HG03354 (cell line): Measurements from ENCODE around the gene PNKD.
A peak's percentile ranks its signal among the peaks of the same experiment; 100 is the strongest.

ENCODE experiments used
- ATAC-seq: cut with Tn5 transposase; IDR thresholded peaks from one replicate; pipeline ENCODE4 v1.9.1; 2021; ENCODE audit warnings: mild to moderate bottlenecking; ENCODE audit not compliant: unreplicated experiment, poor library complexity, severe bottlenecking

The PNKD gene

GRCh38 chr2:218389333-218390150, 119.2 kb downstream of the PNKD start:
- no peak for ATAC-seq

GRCh38 chr2:218391202-218391601, 120.9 kb downstream of the PNKD start:
- ATAC-seq = no peak

GRCh38 chr2:218392459-218392858, 122.1 kb downstream of the PNKD start:
- ATAC-seq = no peak

DNA sequence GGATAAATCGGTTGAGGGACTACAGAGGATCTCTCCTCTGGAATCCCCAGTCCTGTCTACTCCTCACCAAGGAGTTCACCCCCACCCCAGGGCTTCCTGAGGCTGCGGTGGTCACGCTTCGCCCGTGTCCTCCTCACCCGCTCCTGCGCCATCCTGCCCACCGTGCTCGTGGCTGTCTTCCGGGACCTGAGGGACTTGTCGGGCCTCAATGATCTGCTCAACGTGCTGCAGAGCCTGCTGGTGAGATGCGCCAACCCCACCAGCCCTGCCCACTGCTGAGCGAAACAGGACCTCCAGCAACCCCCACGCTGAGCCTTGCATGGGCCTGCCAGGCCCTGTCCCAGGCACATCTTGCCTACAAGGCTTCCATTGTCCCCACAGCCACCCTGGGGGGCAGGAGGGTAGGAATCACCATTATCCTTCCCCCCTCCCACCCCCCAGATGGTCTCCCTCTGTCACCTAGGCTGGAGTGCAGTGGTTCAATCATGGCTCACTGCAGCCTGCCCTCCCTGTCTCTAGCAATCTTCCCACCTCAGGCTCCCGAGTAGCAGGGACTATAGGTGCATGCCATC, 122.7 kb downstream of the PNKD start:
- ATAC-seq = no peak

GRCh38 chr2:218393750-218394290, 123.5 kb downstream of the PNKD start:
- ATAC-seq = no peak

- ATAC-seq = no peak
Observed at GRCh38 chr2:218394298-218395089, 124.2 kb downstream of the PNKD start.

DNA sequence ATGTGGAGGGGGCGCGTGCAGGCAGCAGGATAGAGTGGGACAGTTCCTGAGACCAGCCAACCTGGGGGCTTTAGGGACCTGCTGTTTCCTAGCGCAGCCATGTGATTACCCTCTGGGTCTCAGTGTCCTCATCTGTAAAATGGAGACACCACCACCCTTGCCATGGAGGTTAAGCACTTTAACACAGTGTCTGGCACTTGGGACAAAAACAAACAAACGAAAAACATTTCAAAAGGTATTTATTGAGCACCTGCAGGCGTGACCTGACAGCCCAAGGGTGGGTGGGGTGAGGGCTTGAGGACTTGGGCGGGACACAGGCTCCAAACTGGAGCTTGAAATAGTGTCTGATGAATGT, 124.7 kb downstream of the PNKD start:
- no peak for ATAC-seq

DNA sequence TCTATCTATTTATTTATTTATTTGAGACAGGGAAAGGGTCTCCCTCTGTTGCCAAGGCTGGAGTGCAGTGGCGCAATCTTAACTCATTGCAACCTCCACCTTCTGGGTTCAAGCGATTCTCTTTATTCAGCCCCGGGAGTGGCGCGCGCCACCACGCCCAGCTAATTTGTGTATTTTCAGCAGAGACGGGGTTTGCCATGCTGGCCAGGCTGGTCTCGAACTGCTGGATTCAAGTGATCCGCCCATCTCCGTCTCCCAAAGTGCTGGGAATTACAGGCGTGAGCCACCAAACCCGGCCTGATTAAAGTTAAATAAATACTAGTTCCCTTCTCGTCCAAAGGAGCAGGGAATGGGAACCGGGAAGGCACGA, 125.1 kb downstream of the PNKD start:
- no peak for ATAC-seq

DNA sequence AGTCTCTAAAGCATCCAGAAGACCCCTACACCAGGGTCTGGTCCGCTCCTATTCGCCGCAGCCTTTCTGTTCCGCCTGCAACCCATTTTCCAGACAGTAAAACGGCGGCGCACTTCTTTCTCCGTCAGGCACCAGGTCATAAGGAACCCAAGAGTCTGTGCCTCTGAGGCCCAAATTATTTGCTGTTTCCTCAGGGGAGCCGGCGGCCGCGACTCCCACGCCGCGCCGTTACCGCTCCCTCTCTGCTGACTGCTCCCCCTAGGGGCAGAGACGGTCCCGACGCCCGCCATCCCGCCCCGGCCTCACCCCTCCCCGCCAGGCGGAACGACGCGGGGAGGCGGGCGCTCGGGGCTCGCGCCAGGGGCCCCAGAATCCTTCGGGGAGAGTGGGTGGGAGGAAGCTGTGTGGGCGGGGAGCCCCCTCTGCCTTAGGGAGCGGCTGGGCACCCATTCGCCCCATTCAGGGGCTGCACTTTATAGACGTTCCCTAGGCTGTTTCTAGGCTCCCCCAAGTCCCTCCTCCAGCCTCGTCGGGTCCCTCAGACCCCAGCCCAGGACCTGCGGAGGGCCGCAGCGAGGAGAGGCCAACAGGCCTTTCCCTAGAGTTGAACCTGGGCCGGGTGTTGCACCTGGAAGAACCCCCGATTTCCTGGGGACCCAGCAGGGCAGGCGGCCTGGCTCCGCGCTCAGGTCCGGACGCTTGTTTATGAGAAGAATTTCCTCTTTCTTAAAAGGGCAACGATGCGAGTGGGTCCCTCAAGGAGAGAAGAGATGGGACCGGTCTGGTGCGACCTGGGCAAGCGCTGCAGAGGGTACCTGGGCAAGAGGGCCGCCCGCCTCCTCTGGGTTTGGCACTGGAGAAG, 125.7 kb downstream of the PNKD start:
- peak; percentile 46 for ATAC-seq
